ENCODE measurements around the gene XPC.

- TF ChIP-seq CTCF (IDR thresholded peaks at IDR 0.05; ENCODE audit: low read depth, low read length, missing input control) (no peak), HNF4A (conservative IDR thresholded peaks at IDR 0.05) (no peak), YY1 (IDR thresholded peaks at IDR 0.05) (no peak), MAX (IDR thresholded peaks at IDR 0.05) (no peak), GABPA (IDR thresholded peaks at IDR 0.05 in 1 of 2, conservative IDR thresholded peaks at IDR 0.05 in 1 of 2) (no peak), JUND (IDR thresholded peaks at IDR 0.05) (no peak), NR2F2 (IDR thresholded peaks at IDR 0.05) (no peak), ZBTB33 (IDR thresholded peaks at IDR 0.05) (no peak), TAF1 (conservative IDR thresholded peaks at IDR 0.05) (no peak), ATF3 (IDR thresholded peaks at IDR 0.05) (no peak), RAD21 (IDR thresholded peaks at IDR 0.05) (no peak), REST (IDR thresholded peaks at IDR 0.05) (no peak), RXRA (IDR thresholded peaks at IDR 0.05) (no peak)
Observed at GRCh38 chr3:14139771-14140170, 38.6 kb downstream of the XPC start.
